HG03064 (cell line): ENCODE measurements around the gene LTBP1.

ENCODE experiments used
- ATAC-seq: cut with Tn5 transposase; IDR thresholded peaks from one replicate; pipeline ENCODE4 v1.9.1; 2021; ENCODE audit warnings: low read depth; ENCODE audit not compliant: unreplicated experiment

LTBP1 gene

DNA sequence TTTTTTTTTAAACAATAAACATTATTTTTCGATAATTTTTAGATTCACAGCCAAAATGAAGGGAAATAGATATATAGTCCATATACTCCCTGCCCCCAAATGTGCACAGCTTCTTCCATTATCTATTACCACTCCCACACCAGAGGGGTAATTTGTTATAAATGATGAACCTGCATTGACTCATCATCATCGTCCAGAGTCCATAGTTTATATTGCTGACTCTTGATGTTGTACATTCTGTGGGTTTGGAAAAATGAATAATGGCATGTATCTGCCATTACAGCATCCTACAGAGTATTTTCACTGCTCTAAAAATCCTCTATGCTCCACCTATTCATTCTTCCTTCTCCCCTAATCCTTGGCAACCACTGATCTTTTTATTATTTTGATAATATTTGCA lies 121.5 kb downstream of the LTBP1 start:
- ATAC-seq, result no peak

- no peak for ATAC-seq
Measured at GRCh38 chr2:33069894-33070651, 123.3 kb downstream of the LTBP1 start.

DNA sequence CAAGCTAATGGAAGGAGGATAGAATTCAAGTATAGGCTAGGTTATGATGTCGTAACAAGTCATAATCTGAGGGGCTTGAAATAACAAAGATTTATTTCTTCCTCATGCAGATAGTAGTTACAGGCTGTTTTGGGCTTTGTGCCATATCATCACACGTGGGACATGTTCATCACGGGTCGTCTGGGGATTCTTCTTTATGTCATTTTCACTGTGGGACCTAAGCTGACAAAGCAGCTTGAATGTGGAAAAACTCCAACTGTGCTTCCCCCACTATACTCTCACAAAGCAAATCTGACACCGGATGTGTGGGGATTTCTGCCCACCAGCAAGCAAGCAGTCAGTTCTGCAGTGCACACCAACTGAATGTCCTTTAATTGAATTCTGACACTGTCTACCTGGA lies 124.8 kb downstream of the LTBP1 start:
- ATAC-seq, result no peak

DNA sequence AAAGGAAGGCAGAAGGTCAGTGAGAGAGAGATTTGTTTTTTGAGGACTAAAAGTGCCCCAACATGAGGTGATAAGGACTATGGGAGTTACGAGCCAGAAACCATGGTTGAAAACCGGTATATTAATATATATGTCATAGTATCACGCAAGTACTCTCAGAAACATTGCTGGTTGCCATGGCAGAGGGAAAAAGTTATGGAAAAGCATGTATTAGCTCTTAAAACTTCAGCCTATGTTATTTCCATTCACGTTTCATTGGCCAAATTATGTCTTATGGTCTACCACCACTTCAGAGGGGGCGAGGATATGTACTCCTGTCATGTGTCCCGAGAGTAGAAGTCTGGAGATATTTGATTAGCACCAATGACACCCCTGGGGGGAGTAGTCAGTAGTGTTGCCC lies 125.9 kb downstream of the LTBP1 start:
- no peak for ATAC-seq

DNA sequence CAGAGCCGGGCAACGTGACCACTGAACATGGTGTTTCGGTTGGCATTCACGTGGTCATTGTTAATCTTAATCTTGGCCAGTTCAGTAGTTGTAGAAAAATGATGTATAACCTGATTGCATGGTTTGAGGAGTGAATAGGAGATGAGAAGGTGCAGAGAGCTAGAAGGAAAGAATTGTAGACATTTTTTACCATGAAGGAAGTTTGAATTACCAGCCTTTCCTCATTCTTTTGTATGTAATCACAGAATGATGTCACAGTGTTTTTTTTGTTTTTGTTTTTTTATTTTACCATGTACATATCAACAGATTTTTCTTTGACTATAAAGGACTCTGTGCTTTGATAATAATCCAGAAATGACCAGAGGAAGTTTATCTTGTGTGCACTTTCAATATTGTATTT lies 126.3 kb downstream of the LTBP1 start:
- no peak for ATAC-seq

GRCh38 chr2:33074197-33074596 lies 127.4 kb downstream of the LTBP1 start:
- ATAC-seq, result no peak

DNA sequence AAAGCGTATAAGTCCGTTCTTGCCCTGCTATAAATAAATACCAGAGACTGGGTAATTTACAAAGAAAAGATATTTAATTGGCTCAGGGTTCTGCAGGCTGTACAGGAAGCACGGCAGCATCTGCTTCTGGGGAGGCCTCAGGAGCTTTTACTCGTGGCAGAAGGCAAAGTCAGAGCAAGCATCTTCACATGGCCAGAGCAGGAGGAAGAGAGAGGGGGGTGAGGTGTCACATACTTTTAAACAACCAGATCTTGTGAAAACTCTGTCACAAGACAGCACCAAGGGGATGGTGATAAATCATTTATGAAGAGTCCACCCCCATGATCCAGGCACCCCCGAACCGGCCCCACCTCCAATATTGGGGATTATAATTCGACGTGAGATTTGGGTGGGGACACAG lies 130.6 kb downstream of the LTBP1 start:
- ATAC-seq, result no peak

DNA sequence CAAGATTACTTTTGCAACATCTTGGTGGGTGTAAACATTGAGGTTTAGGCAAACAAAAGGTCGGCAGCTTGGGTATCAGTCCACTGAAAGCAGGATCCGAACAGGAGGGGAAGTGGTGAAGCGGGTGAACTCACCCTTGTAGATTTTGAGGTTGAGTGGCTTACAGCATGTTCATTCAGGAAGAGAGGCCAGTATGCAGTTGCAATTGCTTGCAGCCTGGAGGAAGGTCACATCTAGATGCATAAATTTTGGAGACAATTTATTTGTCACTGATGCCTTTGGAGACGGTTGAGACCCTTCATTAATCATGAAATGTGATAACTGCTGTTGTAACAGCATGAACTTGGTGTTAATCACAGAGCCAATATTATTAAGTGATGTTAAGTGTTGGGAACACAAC lies 131.1 kb downstream of the LTBP1 start:
- ATAC-seq, result no peak

- ATAC-seq, result no peak
Measured at GRCh38 chr2:33081691-33082090, 134.9 kb downstream of the LTBP1 start.

GRCh38 chr2:33083699-33084387 lies 137.1 kb downstream of the LTBP1 start:
- ATAC-seq, result no peak

GRCh38 chr2:33084433-33084832 lies 137.7 kb downstream of the LTBP1 start:
- no peak for ATAC-seq

DNA sequence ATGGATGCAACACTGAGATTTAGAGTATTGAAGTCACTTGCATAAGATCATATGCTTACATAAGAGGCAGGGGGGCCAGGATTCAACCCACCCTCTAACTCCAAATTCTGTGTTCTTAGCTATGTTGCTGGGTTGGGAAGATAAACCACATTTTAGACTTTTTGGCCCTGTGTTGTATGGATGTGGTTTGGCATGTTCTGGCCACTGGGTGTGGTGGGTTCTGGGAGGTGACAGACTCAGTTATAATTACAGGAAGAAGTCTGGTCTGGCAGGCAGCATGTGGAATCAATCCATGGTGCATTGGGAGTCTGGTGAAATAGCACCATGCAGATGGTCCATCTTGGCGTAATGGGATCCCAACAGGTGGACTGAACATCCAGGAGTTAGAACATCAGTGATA lies 138.9 kb downstream of the LTBP1 start:
- no peak for ATAC-seq

- no peak for ATAC-seq
Measured at GRCh38 chr2:33086400-33087015, 139.8 kb downstream of the LTBP1 start.

- ATAC-seq, result no peak
Measured at GRCh38 chr2:33090553-33091134, 143.9 kb downstream of the LTBP1 start.

DNA sequence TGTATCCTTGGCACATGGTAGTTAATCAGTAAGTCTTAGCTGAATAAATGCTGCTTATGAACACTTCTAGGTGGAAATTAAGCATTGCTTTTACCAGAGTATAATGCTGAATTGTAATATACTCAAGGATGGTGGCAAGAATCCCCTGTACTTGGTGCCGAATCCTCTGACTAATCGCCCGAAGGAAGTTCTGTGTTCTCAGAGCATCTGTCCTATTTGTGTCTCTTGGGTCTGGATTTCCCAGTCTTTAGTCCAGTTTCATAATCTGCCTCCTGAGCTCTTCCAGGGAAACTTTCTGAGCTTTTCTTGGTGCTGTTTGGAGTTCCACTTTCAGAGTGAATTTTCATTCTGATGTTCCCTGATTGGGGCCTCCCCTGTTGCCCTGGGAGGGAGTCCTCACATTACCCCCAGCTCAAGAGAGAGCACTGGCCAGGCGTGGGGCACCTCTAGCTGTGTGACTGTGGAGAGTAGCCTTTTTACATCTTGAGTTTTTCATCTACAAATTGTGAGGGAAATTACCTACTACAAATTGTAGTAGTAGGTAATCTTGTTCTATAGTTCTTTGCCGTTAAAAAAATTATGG lies 144.9 kb downstream of the LTBP1 start:
- ATAC-seq, result no peak

GRCh38 chr2:33093283-33093993 lies 146.7 kb downstream of the LTBP1 start:
- no peak for ATAC-seq

DNA sequence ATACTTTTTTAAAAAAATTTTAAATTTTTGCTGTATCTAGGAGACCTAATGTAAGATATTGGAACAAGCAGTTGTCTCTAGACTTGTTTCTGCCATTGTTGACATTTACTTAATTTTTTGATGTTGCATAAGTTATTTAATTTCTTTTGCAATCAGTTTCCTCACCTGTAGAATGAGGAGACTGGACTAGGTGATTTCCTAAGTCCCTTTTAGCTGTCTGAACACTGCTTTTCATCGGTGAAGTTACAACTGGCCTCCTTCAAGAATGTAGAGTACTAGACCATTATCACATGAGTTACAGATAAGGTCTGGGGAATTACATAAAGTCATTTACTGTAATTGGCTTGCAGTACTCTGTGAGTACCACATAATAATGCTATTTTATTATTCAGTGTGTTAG lies 147.6 kb downstream of the LTBP1 start:
- ATAC-seq, result no peak

DNA sequence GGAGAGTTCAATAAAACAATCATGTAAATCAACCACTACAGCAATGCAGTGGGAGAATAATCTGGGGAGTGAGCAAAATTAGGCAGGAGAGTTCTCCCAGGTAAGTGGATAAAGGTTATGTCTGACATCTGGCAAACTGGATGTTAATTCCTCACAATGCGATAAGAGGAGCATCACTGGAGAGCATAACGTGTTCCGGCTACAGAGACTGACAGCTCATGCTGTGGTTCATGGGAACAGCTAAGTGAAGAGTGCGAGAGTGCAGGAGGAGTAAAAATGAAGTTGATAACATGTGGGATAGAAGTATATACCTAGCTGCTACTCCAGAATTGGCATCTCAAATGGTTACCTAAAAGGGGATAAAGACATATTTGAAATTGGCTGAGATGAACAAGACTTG lies 153.2 kb downstream of the LTBP1 start:
- no peak for ATAC-seq

- no peak for ATAC-seq
Measured at GRCh38 chr2:33100921-33101320, 154.2 kb downstream of the LTBP1 start.

DNA sequence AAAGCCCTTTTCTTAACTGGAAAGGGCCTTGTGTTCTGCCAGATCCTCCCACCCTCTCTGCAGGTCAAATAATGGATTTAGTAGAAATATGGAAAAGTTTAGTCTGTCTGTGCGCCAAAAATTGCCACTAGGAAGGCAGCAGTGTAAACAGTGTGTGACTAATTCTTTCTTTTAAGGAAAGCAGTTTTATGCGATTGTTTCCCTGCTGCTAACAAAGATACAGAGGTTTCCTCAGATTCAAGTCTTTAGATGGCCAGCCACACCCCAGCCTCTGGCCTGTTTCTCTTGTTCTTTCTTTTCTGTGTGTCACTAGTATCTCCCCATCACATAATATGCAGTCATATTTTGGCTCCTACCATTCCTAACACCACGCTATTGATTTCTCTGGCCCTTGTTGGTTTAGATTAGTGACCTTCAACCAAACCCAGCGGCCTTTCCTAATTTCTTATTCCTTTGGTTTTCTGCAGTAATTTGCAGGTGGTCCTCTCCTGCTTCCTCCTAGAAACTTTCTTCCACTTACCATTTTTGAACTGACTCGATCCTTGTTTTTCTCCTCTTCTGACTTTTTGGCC lies 157.4 kb downstream of the LTBP1 start:
- no peak for ATAC-seq
